Natural killer cell (primary cell): Measurements from ENCODE around the gene KBTBD3. TPM values are rescaled to one million over a fixed set of nuclear protein-coding genes. Genes with fewer than 3 reads are reported as not detected.

Source experiments
- ATAC-seq, 3 donors: fragments of 150-1000 bp in 2 of 3; fragments of 200-7000 bp in 1 of 3; cut with Tn5 transposase; 1 replicate in 1 of 3; 2 replicates in 2 of 3; pipeline ENCODE4 v1.10.0; 2021; ENCODE audit warnings: mild to moderate bottlenecking in 2 of 3, moderate library complexity in 2 of 3
- DNase-seq, 2 donors: peaks; one replicate each; pipeline versions ENCODE4 v3.0.0 to v3.0.0-alpha.2; 2013 to 2021; ENCODE audit warnings: mixed read lengths in 1 of 2
- H3K27ac ChIP-seq: one replicate; pipeline ENCODE4 v1.5.1; 2013; ENCODE audit warnings: mild to moderate bottlenecking, low read length
- H3K27me3 ChIP-seq: one replicate; pipeline ENCODE4 v1.6.1; 2013; ENCODE audit warnings: low read length; ENCODE audit not compliant: control insufficient read depth, insufficient read depth
- H3K36me3 ChIP-seq: one replicate; pipeline ENCODE4 v1.6.1; 2013; ENCODE audit warnings: low read length; ENCODE audit not compliant: control insufficient read depth, insufficient read depth
- H3K4me1 ChIP-seq: one replicate; pipeline ENCODE4 v1.6.1; 2013; ENCODE audit warnings: low read length; ENCODE audit not compliant: control insufficient read depth, insufficient read depth
- H3K4me3 ChIP-seq: one replicate; pipeline ENCODE4 v1.5.1; 2013; ENCODE audit warnings: low read length
- H3K9me3 ChIP-seq: one replicate; pipeline ENCODE4 v1.6.1; 2013; ENCODE audit warnings: low read length; ENCODE audit not compliant: control insufficient read depth, insufficient read depth
- H3K27ac Mint-ChIP-seq, 2 donors: one replicate each; pipeline ENCODE4 v1.8.0; 2022; ENCODE audit warnings: mild to moderate bottlenecking in 2 of 2, mixed read lengths in 2 of 2, moderate library complexity in 1 of 2
- H3K27me3 Mint-ChIP-seq, 2 donors: one replicate each; pipeline ENCODE4 v1.8.0; 2022; ENCODE audit warnings: low read depth in 2 of 2, mixed read lengths in 2 of 2
- H3K36me3 Mint-ChIP-seq: one replicate; pipeline ENCODE4 v1.8.0; 2022; ENCODE audit warnings: mixed read lengths
- H3K4me1 Mint-ChIP-seq, 2 donors: one replicate each; pipeline ENCODE4 v1.8.0; 2022; ENCODE audit warnings: mixed read lengths in 2 of 2
- H3K4me3 Mint-ChIP-seq: one replicate; pipeline ENCODE4 v1.8.0; 2022; ENCODE audit warnings: mild to moderate bottlenecking, moderate library complexity, mixed read lengths
- H3K9me3 Mint-ChIP-seq, 2 donors: one replicate each; pipeline ENCODE4 v1.8.0; 2022; ENCODE audit warnings: mixed read lengths in 2 of 2
- CTCF ChIP-seq: fragments of 200-600 bp; IDR thresholded peaks from one replicate; pipeline ENCODE4 v1.8.0; 2022; ENCODE audit warnings: antibody characterized with exemption
- WGBS: methylation state at CpG from one replicate; pipeline ENCODE4 v1.1.7; 2013; ENCODE audit warnings: missing lambda C conversion rate; ENCODE audit not compliant: insufficient coverage; 5-methylcytosine and 5-hydroxymethylcytosine counted together
- intact Hi-C: fragments of 100-400 bp; cut with micrococcal nuclease; formaldehyde crosslinking; loops from one replicate; pipeline ENCODE4 v1.14.2; 2022
- total RNA-seq, 4 donors: library from RNA; stranded (reverse); fragments of 120-200 nt in 1 of 4; gene quantifications; one replicate each; pipeline versions ENCODE4 v1.2.3 to v1.2.4, GENCODE V29; 2013 to 2022

KBTBD3 gene
- total RNA-seq = 10 to 100 TPM in 1 of 3 donors, 1 to 10 TPM in 2; 9.0 to 12.7 (median 9.9) TPM
- 16.4 TPM for total RNA-seq (2013)

GRCh38 chr11:106076919-106077608 lies at the start of gene KBTBD3:
Gene KBTBD3 (minus strand): TSS chr11:106077347. CDS start chr11:106059097, 18,250 bp downstream.
- Mint-ChIP-seq H3K4me3 (peak within 1 kb of the TSS; percentile 97), H3K27ac (peak within 1 kb of the TSS; percentile 96), H3K27me3 (no peaks in the 10 kb centered on the region), H3K36me3 (no peaks in the 10 kb centered on the region), H3K9me3 (no peaks in the 10 kb centered on the region), H3K4me1 (peaks cover 45 to 53% of the 10 kb centered on the region in 2 donors)
- intact Hi-C loops = loop anchor here (1.0 kb wide), 1 partner anchor 55 kb away; the partner anchor contains the start of gene MSANTD4
- H3K27ac ChIP-seq = peak within 1 kb of the TSS; percentile 95
- H3K4me1 ChIP-seq = peaks cover 11% of the 10 kb centered on the region
- H3K4me3 ChIP-seq = peak within 1 kb of the TSS; percentile 88
- no peaks in the 10 kb centered on the region for H3K9me3 ChIP-seq
- peak; percentile 19 for TF ChIP-seq CTCF
- ATAC-seq = peak; percentile 87 to 97 (median 88)
- H3K36me3 ChIP-seq = peaks cover 18% of the 10 kb centered on the region
- H3K27me3 ChIP-seq = no peaks in the 10 kb centered on the region
- peak; percentile 97 to 100 for DNase-seq
- under 1% methylated on average over 37 of the region's 37 CpGs for whole genome bisulfite sequencing

- Mint-ChIP-seq H3K9me3 (peaks cover 3 to 4% of the 10 kb centered on the region in 2 donors), H3K27ac (no peak overlapping the region), H3K36me3 (no peaks in the 10 kb centered on the region), H3K4me1 (no peaks in the 10 kb centered on the region), H3K4me3 (no peak overlapping the region), H3K27me3 (peaks cover 0 to 3% of the 10 kb centered on the region in 2 donors)
- Histone ChIP-seq H3K4me1 (no peaks in the 10 kb centered on the region), H3K4me3 (no peak overlapping the region), H3K36me3 (no peaks in the 10 kb centered on the region), H3K27me3 (no peaks in the 10 kb centered on the region), H3K27ac (no peak overlapping the region), H3K9me3 (no peaks in the 10 kb centered on the region)
- DNase-seq (no peak), ATAC-seq (no peak)
- 66% methylated on average over 4 of the region's 6 CpGs for WGBS
- intact Hi-C loops = no loop called here
- TF ChIP-seq CTCF = no peak
Observed at GRCh38 chr11:106121570-106122320, 44.6 kb upstream of the KBTBD3 start.

- DNase-seq (no peak), ATAC-seq (no peak)
- Mint-ChIP-seq H3K9me3 (peaks cover 0 to 3% of the 10 kb centered on the region in 2 donors), H3K27me3 (no peaks in the 10 kb centered on the region), H3K4me1 (no peaks in the 10 kb centered on the region), H3K4me3 (no peak overlapping the region), H3K27ac (no peak overlapping the region), H3K36me3 (no peaks in the 10 kb centered on the region)
- H3K9me3 ChIP-seq = no peaks in the 10 kb centered on the region
- no peak for TF ChIP-seq CTCF
- no peak overlapping the region for H3K27ac ChIP-seq
- H3K36me3 ChIP-seq = no peaks in the 10 kb centered on the region
- H3K27me3 ChIP-seq = no peaks in the 10 kb centered on the region
- H3K4me3 ChIP-seq = no peak overlapping the region
- 88% methylated on average over 6 of the region's 6 CpGs for WGBS
- intact Hi-C loops = no loop called here
- H3K4me1 ChIP-seq = no peaks in the 10 kb centered on the region
Observed at GRCh38 chr11:106105986-106106385, 28.8 kb upstream of the KBTBD3 start.
